Naive thymus-derived CD4-positive, alpha-beta T cell (primary cell): ENCODE results near the gene CCNL2. TPM values are rescaled to one million over a fixed set of nuclear protein-coding genes. Genes with fewer than 3 reads are reported as not detected.
A peak's percentile ranks its signal among the peaks of the same experiment; 100 is the strongest.
"Not testable (repeated sequence)": the region's sequence is repeated elsewhere in the genome, so short reads cannot be mapped to it uniquely, and the experiment has no call there.

Experiments used
- ATAC-seq: fragments of 150-1000 bp; cut with Tn5 transposase; 2 replicates; pipeline ENCODE4 v1.10.0; 2021; ENCODE audit warnings: mild to moderate bottlenecking, moderate library complexity
- CTCF ChIA-PET: fragments of 350-600 bp; sonication (Branson Sonifier 250); formaldehyde crosslinking; loops from one replicate; lab custom pipeline; 2021; ENCODE audit warnings: antibody characterized with exemption; lab: Charles Lee
- POLR2A ChIA-PET: fragments of 350-600 bp; sonication (Branson Sonifier 250); formaldehyde crosslinking; loops from one replicate; lab custom pipeline; 2021; ENCODE audit warnings: antibody characterized with exemption, inconsistent platforms; lab: Charles Lee
- DNase-seq, 9 donors: peaks; one replicate each; pipeline versions ENCODE4 v3.0.0 to v3.0.0-alpha.2; 2020 to 2022; ENCODE audit warnings: mixed read lengths in 1 of 9
- H3K27ac ChIP-seq: one replicate; pipeline ENCODE4 v1.7.0; 2013; ENCODE audit warnings: mild to moderate bottlenecking, low read depth, low read length, moderate library complexity
- H3K27me3 ChIP-seq, 2 donors: one replicate each; pipeline ENCODE4 v1.7.0; 2013; ENCODE audit warnings: low read length in 2 of 2, mild to moderate bottlenecking in 2 of 2, moderate library complexity in 2 of 2; ENCODE audit not compliant: control insufficient read depth in 2 of 2, insufficient read depth in 2 of 2
- H3K36me3 ChIP-seq, 3 experiments: 1 replicate in 2 of 3; 2 replicates in 1 of 3; pipeline ENCODE4 v1.7.0; 2013; ENCODE audit warnings: low read length in 3 of 3, mild to moderate bottlenecking in 3 of 3, moderate library complexity in 1 of 3; ENCODE audit not compliant: insufficient read depth in 3 of 3, control insufficient read depth in 2 of 3
- H3K4me1 ChIP-seq, 2 donors: one replicate each; pipeline ENCODE4 v1.7.0; 2013; ENCODE audit warnings: low read length in 2 of 2, mild to moderate bottlenecking in 2 of 2, moderate library complexity in 1 of 2; ENCODE audit not compliant: control insufficient read depth in 2 of 2, insufficient read depth in 2 of 2
- H3K4me3 ChIP-seq: 2 replicates; pipeline ENCODE4 v1.7.0; 2013; ENCODE audit warnings: mild to moderate bottlenecking, low read length
- H3K9me3 ChIP-seq, 3 experiments: 1 replicate in 2 of 3; 2 replicates in 1 of 3; pipeline ENCODE4 v1.7.0; 2013; ENCODE audit warnings: low read length in 3 of 3; ENCODE audit not compliant: control insufficient read depth in 2 of 3
- H3K27ac Mint-ChIP-seq, 9 donors: one replicate each; pipeline ENCODE4 v1.8.0; 2020 to 2022; ENCODE audit warnings: mixed read lengths in 9 of 9, mild to moderate bottlenecking in 8 of 9, moderate library complexity in 5 of 9, inconsistent platforms in 2 of 9
- H3K27me3 Mint-ChIP-seq, 5 donors: one replicate each; pipeline ENCODE4 v1.8.0; 2021 to 2022; ENCODE audit warnings: mixed read lengths in 5 of 5, mild to moderate bottlenecking in 1 of 5
- H3K36me3 Mint-ChIP-seq, 5 donors: one replicate each; pipeline ENCODE4 v1.8.0; 2020 to 2022; ENCODE audit warnings: mixed read lengths in 5 of 5, mild to moderate bottlenecking in 3 of 5, inconsistent platforms in 1 of 5
- H3K4me1 Mint-ChIP-seq, 7 donors: one replicate each; pipeline ENCODE4 v1.8.0; 2020 to 2022; ENCODE audit warnings: mixed read lengths in 7 of 7, mild to moderate bottlenecking in 3 of 7, inconsistent platforms in 1 of 7
- H3K4me3 Mint-ChIP-seq, 10 donors: one replicate each; pipeline ENCODE4 v1.8.0; 2020 to 2022; ENCODE audit warnings: mild to moderate bottlenecking in 10 of 10, mixed read lengths in 10 of 10, moderate library complexity in 6 of 10, inconsistent platforms in 2 of 10
- H3K9me3 Mint-ChIP-seq, 11 donors: one replicate each; pipeline ENCODE4 v1.8.0; 2020 to 2022; ENCODE audit warnings: mixed read lengths in 11 of 11, mild to moderate bottlenecking in 4 of 11, inconsistent platforms in 1 of 11, moderate library complexity in 1 of 11
- intact Hi-C, 2 donors: fragments of 100-400 bp; cut with micrococcal nuclease; formaldehyde crosslinking; loops; one replicate each; pipeline ENCODE4 v1.15.1; 2023
- polyA plus RNA-seq, 2 donors: library from polyadenylated mRNA; unstranded; fragments of 300-500 nt; fragmentation: Illumina TruSeq; gene quantifications; one replicate each; pipeline ENCODE4 v1.2.3, GENCODE V29; 2021
- total RNA-seq, 6 experiments: library from RNA in 5 of 6; stranded (reverse) in 5 of 6; gene quantifications; 1 replicate in 5 of 6; 2 replicates in 1 of 6; pipeline ENCODE4 v1.2.3 and lab custom pipeline; 2021 to 2026

The CCNL2 gene
- total and polyA plus RNA-seq, 7 experiments from 2014 or later, result 16.3 to 403 (median 238) TPM

DNA sequence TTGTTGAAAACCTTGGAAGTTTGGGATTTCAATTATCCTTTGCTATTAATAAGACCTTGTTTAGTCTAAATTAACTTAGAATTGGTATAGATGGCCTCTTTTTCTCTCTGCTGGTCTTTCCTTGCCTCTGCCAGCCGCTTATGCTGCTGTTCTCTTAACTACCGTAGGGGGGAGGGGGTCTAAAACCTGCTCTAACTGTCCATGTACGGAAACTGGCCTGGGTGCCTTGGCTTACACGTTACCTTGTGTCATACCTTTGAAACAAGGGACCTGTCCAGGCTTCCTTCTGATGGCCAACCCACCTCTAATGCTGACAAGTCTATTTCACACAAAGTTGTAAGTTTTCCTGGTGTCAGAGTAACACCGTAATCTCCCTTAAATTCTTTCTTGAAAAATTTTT, 18.3 kb upstream of the CCNL2 start:
- intact Hi-C loops, H3K27me3 ChIP-seq, H3K9me3 ChIP-seq, H3K36me3 Mint-ChIP-seq, H3K9me3 Mint-ChIP-seq, H3K27ac ChIP-seq, H3K36me3 ChIP-seq, ATAC-seq, H3K4me3 Mint-ChIP-seq, DNase-seq, CTCF ChIA-PET, H3K4me1 Mint-ChIP-seq, H3K4me1 ChIP-seq, H3K4me3 ChIP-seq: not testable (repeated sequence)
- POLR2A ChIA-PET, result interaction anchor here (0.8 kb wide), 1 partner anchor 112 kb away, joined by 3 read pairs; no protein-coding TSS in a partner anchor
- Mint-ChIP-seq H3K27me3 (peaks cover 0 to 18% (median 1%) of the 10 kb centered on the region in 5 donors), H3K27ac (peak overlapping the region in 3 of 9 donors; percentile 7 to 48 (median 25))

GRCh38 chr1:1415751-1416150, 16.6 kb upstream of the CCNL2 start:
- H3K4me1 Mint-ChIP-seq, result peaks cover 0 to 5% (median 4%) of the 10 kb centered on the region in 7 donors
- H3K27ac ChIP-seq, result no peak overlapping the region
- peaks cover 0 to 11% (median 0%) of the 10 kb centered on the region in 5 donors for H3K27me3 Mint-ChIP-seq
- no peaks in the 10 kb centered on the region for H3K4me1 ChIP-seq
- POLR2A ChIA-PET, result interaction anchor here (0.7 kb wide), 1 partner anchor 18 kb away, joined by 6 read pairs; no protein-coding TSS in a partner anchor
- no peak overlapping the region for H3K4me3 ChIP-seq
- H3K36me3 ChIP-seq, result no peaks in the 10 kb centered on the region
- H3K27ac Mint-ChIP-seq, result no peak overlapping the region
- no peak overlapping the region for H3K4me3 Mint-ChIP-seq
- peaks cover 0 to 2% (median 0%) of the 10 kb centered on the region in 11 donors for H3K9me3 Mint-ChIP-seq
- no peaks in the 10 kb centered on the region for H3K36me3 Mint-ChIP-seq
- intact Hi-C loops, result no loop called here
- H3K27me3 ChIP-seq, result no peaks in the 10 kb centered on the region
- DNase-seq, result no peak
- CTCF ChIA-PET, result no interaction called here
- no peak for ATAC-seq
- no peaks in the 10 kb centered on the region for H3K9me3 ChIP-seq

GRCh38 chr1:1412311-1412902, 13.3 kb upstream of the CCNL2 start:
- H3K9me3 Mint-ChIP-seq, H3K36me3 ChIP-seq, intact Hi-C loops, POLR2A ChIA-PET, H3K4me3 Mint-ChIP-seq, H3K27me3 ChIP-seq, ATAC-seq, H3K27me3 Mint-ChIP-seq, CTCF ChIA-PET, H3K36me3 Mint-ChIP-seq, H3K27ac ChIP-seq, H3K4me1 ChIP-seq, H3K9me3 ChIP-seq, DNase-seq, H3K4me3 ChIP-seq: not testable (repeated sequence)
- Mint-ChIP-seq H3K27ac (peak overlapping the region in 2 of 9 donors; percentile 43 to 44), H3K4me1 (peaks cover 0 to 29% (median 14%) of the 10 kb centered on the region in 7 donors)

GRCh38 chr1:1411626-1412025, 12.5 kb upstream of the CCNL2 start:
- Histone ChIP-seq H3K4me3 (no peak overlapping the region), H3K27ac (no peak overlapping the region), H3K9me3 (no peaks in the 10 kb centered on the region), H3K27me3 (no peaks in the 10 kb centered on the region), H3K36me3 (peaks cover 0 to 4% (median 4%) of the 10 kb centered on the region in 3 experiments), H3K4me1 (peaks cover 6 to 8% of the 10 kb centered on the region in 2 donors)
- CTCF ChIA-PET, result no interaction called here
- H3K9me3 Mint-ChIP-seq, result peaks cover 0 to 2% (median 0%) of the 10 kb centered on the region in 11 donors
- H3K27ac Mint-ChIP-seq, result peak overlapping the region in 1 of 9 donors; percentile 2
- no peak for DNase-seq
- ATAC-seq, result no peak
- POLR2A ChIA-PET, result interaction anchor here (0.6 kb wide), 1 partner anchor 16 kb away, joined by 3 read pairs; no protein-coding TSS in a partner anchor
- peak overlapping the region in 1 of 10 donors; percentile 34 for H3K4me3 Mint-ChIP-seq
- intact Hi-C loops, result no loop called here
- H3K36me3 Mint-ChIP-seq, result peaks cover 0 to 5% (median 0%) of the 10 kb centered on the region in 5 donors
- peaks cover 0 to 32% (median 15%) of the 10 kb centered on the region in 7 donors for H3K4me1 Mint-ChIP-seq
- H3K27me3 Mint-ChIP-seq, result peaks cover 0 to 1% (median 0%) of the 10 kb centered on the region in 5 donors

DNA sequence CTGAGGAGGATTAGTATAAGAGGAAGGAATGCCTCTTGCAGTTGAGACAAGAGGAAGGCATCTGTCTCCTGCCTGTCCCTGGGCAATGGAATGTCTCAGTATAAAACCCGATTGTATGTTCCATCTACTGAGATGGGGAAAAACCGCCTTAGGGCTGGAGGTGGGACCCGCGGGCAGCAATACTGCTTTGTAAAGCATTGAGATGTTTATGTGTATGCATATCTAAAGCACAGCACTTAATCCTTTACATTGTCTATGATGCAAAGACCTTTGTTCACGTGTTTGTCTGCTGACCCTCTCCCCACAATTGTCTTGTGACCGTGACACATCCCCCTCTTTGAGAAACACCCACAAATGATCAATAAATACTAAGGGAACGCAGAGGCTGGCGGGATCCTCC, 11.1 kb upstream of the CCNL2 start:
- H3K9me3 Mint-ChIP-seq, H3K27me3 ChIP-seq, H3K36me3 ChIP-seq, CTCF ChIA-PET, H3K9me3 ChIP-seq, H3K4me3 ChIP-seq, ATAC-seq, H3K27me3 Mint-ChIP-seq, intact Hi-C loops, DNase-seq, H3K27ac ChIP-seq: not testable (repeated sequence)
- H3K4me3 Mint-ChIP-seq, result peak overlapping the region in 2 of 10 donors; percentile 35 to 76
- H3K4me1 Mint-ChIP-seq, result peaks cover 0 to 44% (median 24%) of the 10 kb centered on the region in 7 donors
- POLR2A ChIA-PET, result interaction anchor here (0.9 to 5.6 kb wide), 2 partner anchors 34 to 236 kb away, joined by 4 to 55 read pairs; partner anchors contain the start of genes AURKAIP1 and TTLL10
- peaks cover 0 to 14% (median 4%) of the 10 kb centered on the region in 5 donors for H3K36me3 Mint-ChIP-seq
- H3K4me1 ChIP-seq, result peaks cover 18 to 19% of the 10 kb centered on the region in 2 donors
- H3K27ac Mint-ChIP-seq, result peak overlapping the region in 1 of 9 donors; percentile 38

- H3K4me3 ChIP-seq, result peak overlapping the region; percentile 89
- H3K4me1 ChIP-seq, result peaks cover 19 to 20% of the 10 kb centered on the region in 2 donors
- Mint-ChIP-seq H3K9me3 (peaks cover 0 to 3% (median 0%) of the 10 kb centered on the region in 11 donors), H3K36me3 (peaks cover 0 to 25% (median 5%) of the 10 kb centered on the region in 5 donors), H3K4me1 (peaks cover 0 to 54% (median 33%) of the 10 kb centered on the region in 7 donors), H3K27ac (peak overlapping the region in 8 of 9 donors; percentile 82 to 95 (median 90)), H3K4me3 (peak overlapping the region; percentile 81 to 95 (median 90)), H3K27me3 (peaks cover 0 to 1% (median 0%) of the 10 kb centered on the region in 5 donors)
- CTCF ChIA-PET, result interaction anchor here (0.9 kb wide), 1 partner anchor 33 kb away, joined by 3 read pairs; the partner anchor contains the start of gene AURKAIP1
- peak; percentile 22 for ATAC-seq
- peaks cover 8 to 27% (median 12%) of the 10 kb centered on the region in 3 experiments for H3K36me3 ChIP-seq
- peak overlapping the region; percentile 89 for H3K27ac ChIP-seq
- no peak for DNase-seq
- POLR2A ChIA-PET, result interaction anchor here (0.6 to 5.6 kb wide), 11 partner anchors 13 to 449 kb away, joined by 3 to 80 read pairs (median 4); partner anchors contain the start of genes AURKAIP1, CCNL2, MIB2 and NOC2L
- H3K27me3 ChIP-seq, result no peaks in the 10 kb centered on the region
- intact Hi-C loops, result loop anchor here (1.0 to 10.0 kb wide), 9 partner anchors 8 to 291 kb away; partner anchors contain the start of genes AURKAIP1 (in 2 of the 2), ATAD3A (in 1 of the 2), ATAD3B (in 1 of the 2) and C1orf159 (in 1 of the 2)
- H3K9me3 ChIP-seq, result no peaks in the 10 kb centered on the region
These were observed 8.6 kb upstream of the CCNL2 start for GRCh38 chr1:1407636-1408318.
